GM12892 (cell line): ENCODE results near the gene ALDH3B1.

ENCODE experiments used
- POLR2A ChIP-seq: IDR thresholded peaks from 2 replicates; pipeline ENCODE4 v1.6.1; 2011; ENCODE audit warnings: low read depth, low read length, control low read depth
- POLR2AphosphoS5 ChIP-seq: IDR thresholded peaks from 2 replicates; pipeline ENCODE4 v1.6.1; 2011; ENCODE audit warnings: low read depth, low read length, control low read depth
- TAF1 ChIP-seq: IDR thresholded peaks from 2 replicates; pipeline ENCODE4 v1.6.1; 2011; ENCODE audit warnings: low read depth, mild to moderate bottlenecking, control low read depth, low read length, borderline replicate concordance

DNA sequence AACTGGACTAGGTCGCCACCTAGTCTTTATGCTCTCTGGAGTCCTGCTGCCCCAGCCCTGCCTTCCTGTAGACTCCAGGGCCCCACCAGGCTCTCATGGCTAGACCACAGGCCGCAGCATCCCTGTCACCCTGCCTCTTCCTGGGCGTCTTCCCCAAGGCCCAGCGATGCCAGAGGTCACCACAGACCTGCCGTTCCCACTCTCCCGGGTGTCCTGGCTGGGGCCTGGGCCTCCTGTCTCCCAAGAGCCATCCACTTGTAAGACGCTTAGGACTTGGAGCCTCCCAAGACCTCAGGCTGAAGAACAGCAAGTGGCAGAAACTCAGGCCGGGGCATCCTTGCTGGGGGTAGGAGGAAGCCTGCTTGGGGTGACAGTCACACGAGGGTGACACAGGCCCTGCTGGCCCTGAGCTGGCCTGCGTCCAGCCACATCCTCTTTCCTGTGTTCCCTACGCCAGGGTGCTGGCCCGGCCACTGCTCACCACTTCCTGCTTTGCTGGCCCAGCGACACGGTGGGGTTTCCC, 26.7 kb downstream of the ALDH3B1 start:
- TF ChIP-seq POLR2A (no peak), POLR2AphosphoS5 (no peak; the same call in 1 of the 2 replicates), TAF1 (no peak)
